ENCODE measurements around the gene NME3. TPM values are rescaled to one million over a fixed set of nuclear protein-coding genes. Genes with fewer than 3 reads are reported as not detected.
"Not testable (repeated sequence)": the region's sequence is repeated elsewhere in the genome, so short reads cannot be mapped to it uniquely, and the experiment has no call there.

NME3 gene
- total RNA-seq, 1 donor from 2014 or later = 15.6 TPM

DNA sequence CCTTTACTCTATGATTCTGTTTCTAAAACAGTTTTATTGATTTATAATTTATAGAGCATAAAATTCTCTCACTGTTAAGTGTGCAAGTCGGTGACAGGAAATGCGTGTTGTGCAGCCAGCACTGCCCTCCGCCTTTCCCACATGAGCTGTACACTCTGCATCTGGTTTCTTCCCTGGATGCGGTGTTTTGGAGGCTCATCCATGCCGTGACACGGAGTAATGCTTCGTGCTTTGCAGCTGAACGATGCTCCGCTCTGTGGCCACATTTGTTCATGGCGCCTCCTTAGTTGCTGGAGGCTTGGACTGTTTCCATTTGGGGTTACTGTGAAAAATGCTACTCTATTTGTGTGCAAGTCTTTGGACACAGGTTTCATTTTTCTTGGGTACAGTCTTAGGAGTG is 29.4 kb upstream of the NME3 start:
- Histone ChIP-seq H3K27me3 (no peaks in the 10 kb centered on the region), H4K20me1 (ENCODE audit: low read depth) (no peaks in the 10 kb centered on the region), H3K4me2 (no peak overlapping the region), H3K4me1 (no peaks in the 10 kb centered on the region), H2AFZ (replicated peaks) (no peak overlapping the region), H3K9me3 (ENCODE audit: low read depth) (no peaks in the 10 kb centered on the region), H3K36me3 (no peaks in the 10 kb centered on the region), H3K79me2 (ENCODE audit: low read depth) (no peaks in the 10 kb centered on the region), H3F3A (ENCODE audit: low read depth) (no peaks in the 10 kb centered on the region), H3K9ac (no peak overlapping the region), H3K27ac (no peak overlapping the region), H3K4me3 (no peak overlapping the region)
- Mint-ChIP-seq H3K27ac (no peak overlapping the region), H3K9me3 (peaks cover 9% of the 10 kb centered on the region), H3K4me1 (no peaks in the 10 kb centered on the region), H3K4me3 (no peak overlapping the region), H3K36me3 (peaks cover 9% of the 10 kb centered on the region), H3K27me3 (ENCODE audit: insufficient read depth, low read depth) (peaks cover 3% of the 10 kb centered on the region)
- TF ChIP-seq EZH2 (IDR thresholded peaks at IDR 0.05) = no peak
- no peak for TF ChIP-seq CTCF (IDR thresholded peaks at IDR 0.05)
- no peak for TF ChIP-seq EZH2phosphoT487 (IDR thresholded peaks at IDR 0.05)
- no peak for DNase-seq (ENCODE audit: low spot score)

- H3K27ac ChIP-seq = not testable (repeated sequence)
Observed at GRCh38 chr16:1799263-1799662, 27.9 kb upstream of the NME3 start.

DNA sequence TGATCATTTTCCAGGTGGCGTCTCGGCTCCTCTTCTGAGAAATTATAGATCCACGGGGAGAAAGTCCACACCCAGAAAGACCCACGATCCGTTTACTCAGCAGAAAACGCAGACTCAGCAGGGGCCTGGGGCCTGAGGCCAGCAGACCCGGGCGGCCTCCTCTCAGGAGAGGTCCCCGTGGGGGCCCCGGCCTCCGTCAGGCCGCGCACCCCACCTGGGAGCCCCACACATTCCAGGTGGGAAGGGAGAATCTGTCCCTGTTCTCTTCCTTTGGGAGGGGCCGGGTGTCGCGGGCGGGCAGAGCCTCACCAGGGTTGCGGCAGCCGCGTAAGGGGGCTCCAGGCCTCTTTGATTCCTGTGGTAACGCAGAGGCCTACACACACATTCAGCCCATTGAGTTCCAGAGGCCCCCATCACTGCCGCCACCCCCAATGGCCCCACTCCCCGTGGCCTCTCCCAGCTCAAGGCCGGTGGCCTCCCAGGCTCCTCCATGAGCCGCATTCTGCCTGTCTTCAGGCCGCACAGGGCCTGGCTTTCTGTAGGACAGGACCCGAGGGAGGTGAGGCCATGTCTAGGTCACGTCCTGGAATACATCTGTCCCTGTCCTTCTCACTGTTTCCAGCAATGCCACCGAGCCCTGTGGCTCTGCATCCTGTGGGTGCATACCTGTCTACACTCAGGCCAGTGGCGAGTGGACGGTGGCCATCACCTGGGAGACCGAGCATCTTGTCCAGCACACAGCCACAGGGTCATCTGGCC is 23.7 kb upstream of the NME3 start:
- no peaks in the 10 kb centered on the region for H3K79me2 ChIP-seq (ENCODE audit: low read depth)
- H3K27ac Mint-ChIP-seq = no peak overlapping the region
- H3K9ac ChIP-seq = no peak overlapping the region
- H3K9me3 Mint-ChIP-seq = peaks cover 9% of the 10 kb centered on the region
- no peak overlapping the region for H3K27ac ChIP-seq
- no peak overlapping the region for H3K4me3 Mint-ChIP-seq
- no peak for DNase-seq (ENCODE audit: low spot score)
- no peaks in the 10 kb centered on the region for H3K4me1 Mint-ChIP-seq
- H3K9me3 ChIP-seq (ENCODE audit: low read depth) = no peaks in the 10 kb centered on the region
- no peaks in the 10 kb centered on the region for H3K27me3 ChIP-seq
- peaks cover 6% of the 10 kb centered on the region for H3K36me3 Mint-ChIP-seq
- H3K4me3 ChIP-seq = no peak overlapping the region
- H3K27me3 Mint-ChIP-seq (ENCODE audit: insufficient read depth, low read depth) = no peaks in the 10 kb centered on the region
- TF ChIP-seq EZH2phosphoT487 (IDR thresholded peaks at IDR 0.05) (no peak), CTCF (IDR thresholded peaks at IDR 0.05) (no peak)
- H3K4me1 ChIP-seq = no peaks in the 10 kb centered on the region
- no peaks in the 10 kb centered on the region for H4K20me1 ChIP-seq (ENCODE audit: low read depth)
- no peaks in the 10 kb centered on the region for H3F3A ChIP-seq (ENCODE audit: low read depth)
- no peak overlapping the region for H2AFZ ChIP-seq (replicated peaks)
- H3K4me2 ChIP-seq = no peak overlapping the region
- H3K36me3 ChIP-seq = no peaks in the 10 kb centered on the region

More at GRCh38 chr16:1799263-1799662, 27.9 kb upstream of the NME3 start:
- H3K36me3 ChIP-seq; H3K27me3 Mint-ChIP-seq (ENCODE audit: insufficient read depth, low read depth); H3K79me2 ChIP-seq (ENCODE audit: low read depth); H4K20me1 ChIP-seq (ENCODE audit: low read depth); H3K4me1 Mint-ChIP-seq; DNase-seq (ENCODE audit: low spot score); H3K9ac ChIP-seq; H3K4me3 ChIP-seq; H3K27me3 ChIP-seq; H3K4me2 ChIP-seq; H3K4me3 Mint-ChIP-seq; H2AFZ ChIP-seq (replicated peaks); H3F3A ChIP-seq (ENCODE audit: low read depth); H3K36me3 Mint-ChIP-seq; H3K9me3 Mint-ChIP-seq; H3K27ac Mint-ChIP-seq; H3K9me3 ChIP-seq (ENCODE audit: low read depth); H3K4me1 ChIP-seq: not testable (repeated sequence)

DNA sequence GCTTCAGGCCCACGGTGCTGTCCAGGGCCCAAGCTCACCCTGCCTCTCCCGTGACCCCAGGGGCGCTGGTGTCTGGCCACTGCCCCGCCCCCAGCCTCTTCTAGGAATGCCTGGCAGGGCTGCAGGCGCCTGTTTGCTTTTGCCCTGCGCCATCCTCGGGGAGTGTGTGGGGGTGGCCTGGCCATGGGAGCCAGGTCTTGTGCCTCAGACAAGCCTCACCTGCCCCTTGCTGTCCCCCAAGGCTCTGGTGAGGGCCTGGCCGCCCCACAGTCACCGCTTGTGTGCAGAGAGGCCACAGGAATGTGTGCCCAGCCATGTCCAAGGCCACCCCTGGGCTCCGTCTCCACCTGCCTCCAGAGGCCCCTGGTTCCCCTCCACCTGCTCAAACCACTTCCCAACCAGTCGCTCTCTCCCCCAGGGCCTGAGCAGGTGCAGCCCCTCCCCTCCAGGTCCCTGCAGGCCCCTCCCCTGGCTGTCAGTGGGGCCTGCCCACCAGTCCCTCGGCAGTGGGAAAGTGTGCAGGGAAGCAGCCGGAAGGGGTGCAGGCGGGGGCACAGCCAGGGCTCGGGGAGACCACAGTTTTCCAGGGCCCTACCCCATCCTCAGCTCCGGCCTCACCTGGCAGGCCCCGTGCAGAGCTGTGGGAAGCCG is 23.0 kb upstream of the NME3 start:
- no peaks in the 10 kb centered on the region for H3K27me3 Mint-ChIP-seq (ENCODE audit: insufficient read depth, low read depth)
- no peak overlapping the region for H3K27ac Mint-ChIP-seq
- no peak overlapping the region for H3K9ac ChIP-seq
- no peaks in the 10 kb centered on the region for H4K20me1 ChIP-seq (ENCODE audit: low read depth)
- H3K79me2 ChIP-seq (ENCODE audit: low read depth) = no peaks in the 10 kb centered on the region
- H3K4me2 ChIP-seq = no peak overlapping the region
- no peak for TF ChIP-seq EZH2 (IDR thresholded peaks at IDR 0.05)
- H3K4me3 ChIP-seq = no peak overlapping the region
- peaks cover 7% of the 10 kb centered on the region for H3K9me3 Mint-ChIP-seq
- no peaks in the 10 kb centered on the region for H3K27me3 ChIP-seq
- H3K4me3 Mint-ChIP-seq = no peak overlapping the region
- no peak for DNase-seq (ENCODE audit: low spot score)
- H3F3A ChIP-seq (ENCODE audit: low read depth) = no peaks in the 10 kb centered on the region
- no peaks in the 10 kb centered on the region for H3K36me3 ChIP-seq
- H3K36me3 Mint-ChIP-seq = peaks cover 5% of the 10 kb centered on the region
- H3K9me3 ChIP-seq (ENCODE audit: low read depth) = no peaks in the 10 kb centered on the region
- no peak overlapping the region for H3K27ac ChIP-seq
- no peaks in the 10 kb centered on the region for H3K4me1 ChIP-seq
- no peak overlapping the region for H2AFZ ChIP-seq (replicated peaks)
- no peaks in the 10 kb centered on the region for H3K4me1 Mint-ChIP-seq

Measured in neural progenitor cell (in vitro differentiated cells).